DMS 273 (cell line): ENCODE data around the gene DMAC1.

ENCODE experiments used
- DNase-seq: peaks from one replicate; lab custom pipeline; 2025; ENCODE audit not compliant: unreplicated experiment; lab: John Stamatoyannopoulos, UW

DMAC1 gene

GRCh38 chr9:7799234-7799943 lies at the start of gene DMAC1:
DMAC1 (minus strand) TSS chr9:7799778; CDS start chr9:7799734, 44 bp downstream.
- peak; percentile 90 for DNase-seq

- DNase-seq: no peak
Observed at GRCh38 chr9:7849362-7849761, 49.8 kb upstream of the DMAC1 start.

- DNase-seq: no peak
Observed at GRCh38 chr9:7848498-7848897, 48.9 kb upstream of the DMAC1 start.

- peak; percentile 49 for DNase-seq
Observed at GRCh38 chr9:7844242-7844641, 44.7 kb upstream of the DMAC1 start.

GRCh38 chr9:7841831-7842230 lies 42.3 kb upstream of the DMAC1 start:
- DNase-seq: no peak

- DNase-seq: no peak
Observed at GRCh38 chr9:7834531-7834930, 35.0 kb upstream of the DMAC1 start.

- no peak for DNase-seq
Observed at GRCh38 chr9:7828334-7828733, 28.8 kb upstream of the DMAC1 start.

- no peak for DNase-seq
Observed at GRCh38 chr9:7827792-7828191, 28.2 kb upstream of the DMAC1 start.

- no peak for DNase-seq
Observed at GRCh38 chr9:7827056-7827455, 27.5 kb upstream of the DMAC1 start.

- DNase-seq: no peak
Observed at GRCh38 chr9:7823651-7824050, 24.1 kb upstream of the DMAC1 start.

- no peak for DNase-seq
Observed at GRCh38 chr9:7819984-7820383, 20.4 kb upstream of the DMAC1 start.

- DNase-seq: no peak
Observed at GRCh38 chr9:7816021-7816420, 16.4 kb upstream of the DMAC1 start.

GRCh38 chr9:7813030-7813429 lies 13.5 kb upstream of the DMAC1 start:
- no peak for DNase-seq

- DNase-seq: no peak
Observed at GRCh38 chr9:7811677-7812076, 12.1 kb upstream of the DMAC1 start.

GRCh38 chr9:7802666-7803065 lies 3.1 kb upstream of the DMAC1 start:
- DNase-seq: peak; percentile 45

- DNase-seq: no peak
Observed at GRCh38 chr9:7799944-7800285, 337 bp upstream of the DMAC1 start.

GRCh38 chr9:7794196-7794595 lies 5.4 kb downstream of the DMAC1 start:
- no peak for DNase-seq

- no peak for DNase-seq
Observed at GRCh38 chr9:7791394-7791793, 8.2 kb downstream of the DMAC1 start.

GRCh38 chr9:7790819-7791182 lies 8.8 kb downstream of the DMAC1 start:
- no peak for DNase-seq

GRCh38 chr9:7790022-7790818 lies 9.4 kb downstream of the DMAC1 start:
- DNase-seq: peak; percentile 8

- no peak for DNase-seq
Observed at GRCh38 chr9:7788772-7789171, 10.8 kb downstream of the DMAC1 start.

- DNase-seq: no peak
Observed at GRCh38 chr9:7785813-7786212, 13.8 kb downstream of the DMAC1 start.

- no peak for DNase-seq
Observed at GRCh38 chr9:7784472-7784871, 15.1 kb downstream of the DMAC1 start.
